ENCODE results near the gene PPARGC1A.

- no peak for TF ChIP-seq POLR2A (IDR thresholded peaks at IDR 0.05; ENCODE audit: low read depth, low read length)
- no peak for TF ChIP-seq TAF1 (IDR thresholded peaks at IDR 0.05; ENCODE audit: borderline replicate concordance, low read depth, low read length)
Measured at GRCh38 chr4:23932901-23933308, 43.1 kb upstream of the PPARGC1A start.
